ENCODE data around the gene AFTPH. TPM values are rescaled to one million over a fixed set of nuclear protein-coding genes. Genes with fewer than 3 reads are reported as not detected.
A peak's percentile ranks its signal among the peaks of the same experiment; 100 is the strongest.

Gene AFTPH
- total and polyA plus RNA-seq, 9 of the 15 experiments (the other 6 are each of a cell fraction or from before 2014, with no cell fraction given) = 8.0 to 26.2 (median 13.8) TPM

- H3K27me3 ChIP-seq (ENCODE audit: control insufficient read depth in 2 of 2, insufficient read depth in 2 of 2, low read length in 2 of 2) = peaks cover 0 to 4% of the 10 kb centered on the region in 2 experiments; a peak in 3 of 5 replicates
- no peak for ATAC-seq
- peaks cover 34% of the 10 kb centered on the region for H3K79me2 ChIP-seq (ENCODE audit: control insufficient read depth, insufficient read depth, low read length)
- FAIRE-seq = peak; percentile 84
- in situ Hi-C loops (cut with MboI) = no loop called here
- peak overlapping the region; percentile 85 for H3K4me3 ChIP-seq
- H3K27ac ChIP-seq (ENCODE audit: extremely low read depth, low read depth, low read length) = no peak overlapping the region
- peak overlapping the region; percentile 93 for H2AFZ ChIP-seq (ENCODE audit: low read depth, low read length)
- peak overlapping the region; percentile 83 for H3K4me2 ChIP-seq (ENCODE audit: insufficient read depth, low read length)
- no TSS peak for BruUV-seq (replicated peaks)
- no peaks in the 10 kb centered on the region for H3K9me1 ChIP-seq (ENCODE audit: control insufficient read depth, insufficient read depth, low read length)
- peak overlapping the region in 1 of 2 experiments; percentile 75; a peak in 1 of 4 replicates for H3K9ac ChIP-seq (ENCODE audit: insufficient read depth in 1 of 2, low read depth in 2 of 2, low read length in 2 of 2)
- H3K9me3 ChIP-seq (replicated peaks; ENCODE audit: control insufficient read depth, insufficient read depth, low read depth, low read length) = no peaks in the 10 kb centered on the region
- peaks cover 0 to 5% of the 10 kb centered on the region in 2 experiments; a peak in 1 of 5 replicates for H3K4me1 ChIP-seq (replicated peaks in 1 of 2; ENCODE audit: control insufficient read depth in 2 of 2, insufficient read depth in 2 of 2, low read length in 2 of 2)
- peak; percentile 34 to 86 (median 36) for DNase-seq (ENCODE audit: extremely low read depth in 1 of 4, low spot score in 3 of 4)
- ChIA-PET CTCF (ENCODE audit: low intra/inter-chr PET ratio) (interaction anchor here (0.6 to 2.5 kb wide), 6 partner anchors 32 to 1050 kb away, joined by 3 to 10 read pairs (median 5); no protein-coding TSS in a partner anchor), POLR2A (interaction anchor here (0.8 to 1.7 kb wide), 10 partner anchors 9 to 1080 kb away, joined by 3 to 6 read pairs (median 3); partner anchors contain the start of gene SERTAD2)
- intact Hi-C loops (cut with micrococcal nuclease) = loop anchor here (2.0 to 5.0 kb wide), 4 partner anchors 40 to 128 kb away; no protein-coding TSS in a partner anchor
- 2% methylated on average over 16 of the region's 16 CpGs for WGBS (ENCODE audit: insufficient coverage, low coverage, missing lambda C conversion rate)
- H3K36me3 ChIP-seq (ENCODE audit: control insufficient read depth, insufficient read depth, low read length) = peaks cover 2% of the 10 kb centered on the region; the same call in 1 of the 3 replicates
- no peaks in the 10 kb centered on the region; the same call in 1 of the 2 replicates for H4K20me1 ChIP-seq (replicated peaks; ENCODE audit: control insufficient read depth, insufficient read depth, low read length)
- TF ChIP-seq ZNF274 (IDR thresholded peaks at IDR 0.05; ENCODE audit: borderline replicate concordance, low read depth, low read length) (no peak), MAFF (IDR thresholded peaks at IDR 0.05; ENCODE audit: low read length) (0 out of 2 replicates have a peak, but pooled peaks have one; percentile 10), HDAC1 (IDR thresholded peaks at IDR 0.05) (peak in 1 of 2 experiments; percentile 35; a peak in 1 of 4 replicates), RAD21 (CRISPR knock-in tag; conservative IDR thresholded peaks at IDR 0.05 in 1 of 2, IDR thresholded peaks at IDR 0.05 in 1 of 2) (peak; percentile 70 to 84), PBX2 (CRISPR knock-in tag; IDR thresholded peaks at IDR 0.05; ENCODE audit: low read depth) (no peak), PBX2 (tag; conservative IDR thresholded peaks at IDR 0.05; ENCODE audit: low read depth) (peak; percentile 48; the same call in 1 of the 2 replicates), HDAC2 (IDR thresholded peaks at IDR 0.05) (peak; percentile 46; the same call in 1 of the 2 replicates), UBTF (IDR thresholded peaks at IDR 0.05; ENCODE audit: borderline replicate concordance in 1 of 2, low read depth in 2 of 2, low read length in 2 of 2) (0 out of 4 replicates have a peak, but pooled peaks of 1 of the 2 experiments have one; percentile 22), ARNT (IDR thresholded peaks at IDR 0.05) (peak in 1 of 2 experiments; percentile 43; a peak in 1 of 4 replicates), BMI1 (IDR thresholded peaks at IDR 0.05; ENCODE audit: low read length) (0 out of 2 replicates have a peak, but pooled peaks have one; percentile 46), ZBED1 (IDR thresholded peaks at IDR 0.05) (no peak), KDM5B (IDR thresholded peaks at IDR 0.05; ENCODE audit: insufficient replicate concordance, low read depth, low read length) (no peak), CC2D1A (IDR thresholded peaks at IDR 0.05) (0 out of 2 replicates have a peak, but pooled peaks have one; percentile 15), KLF16 (IDR thresholded peaks at IDR 0.05) (no peak), ZBTB2 (IDR thresholded peaks at IDR 0.05) (no peak)
These were observed 1.2 kb upstream of the AFTPH start for GRCh38 chr2:64522843-64523428.

Measured in K562 (cell line).